ENCODE results near the gene PCK2.

The PCK2 gene

GRCh38 chr14:24139272-24139934, 45.3 kb downstream of the PCK2 start:
- in situ Hi-C loops (cut with MboI; ENCODE audit: low sequenced_read_pairs, unreplicated experiment): no loop called here
- peak; percentile 9 for TF ChIP-seq CTCF (IDR thresholded peaks at IDR 0.05; ENCODE audit: borderline replicate concordance, control extremely low read depth, extremely low read depth, insufficient read depth, missing control alignments)
- DNase-seq (ENCODE audit: low spot score): no peak

GRCh38 chr14:24141097-24141880, 47.2 kb downstream of the PCK2 start, which contains the start of gene EMC9:
Gene EMC9 (minus strand): TSS chr14:24141591. CDS start chr14:24141304, 287 bp downstream.
- TF ChIP-seq CTCF (IDR thresholded peaks at IDR 0.05; ENCODE audit: borderline replicate concordance, control extremely low read depth, extremely low read depth, insufficient read depth, missing control alignments): peak; percentile 23
- in situ Hi-C loops (cut with MboI; ENCODE audit: low sequenced_read_pairs, unreplicated experiment): no loop called here
- DNase-seq (ENCODE audit: low spot score): peak; percentile 97

- in situ Hi-C loops (cut with MboI; ENCODE audit: low sequenced_read_pairs, unreplicated experiment): no loop called here
- TF ChIP-seq CTCF (IDR thresholded peaks at IDR 0.05; ENCODE audit: borderline replicate concordance, control extremely low read depth, extremely low read depth, insufficient read depth, missing control alignments): no peak
- no peak for DNase-seq (ENCODE audit: low spot score)
Observed at GRCh38 chr14:24143511-24143910, 49.4 kb downstream of the PCK2 start.

- no peak for TF ChIP-seq CTCF (IDR thresholded peaks at IDR 0.05; ENCODE audit: borderline replicate concordance, control extremely low read depth, extremely low read depth, insufficient read depth, missing control alignments)
- in situ Hi-C loops (cut with MboI; ENCODE audit: low sequenced_read_pairs, unreplicated experiment): no loop called here
- DNase-seq (ENCODE audit: low spot score): no peak
Observed at GRCh38 chr14:24144451-24144850, 50.3 kb downstream of the PCK2 start.

GRCh38 chr14:24145219-24145618, 51.1 kb downstream of the PCK2 start:
- no peak for DNase-seq (ENCODE audit: low spot score)
- in situ Hi-C loops (cut with MboI; ENCODE audit: low sequenced_read_pairs, unreplicated experiment): no loop called here

More at GRCh38 chr14:24145219-24145618, 51.1 kb downstream of the PCK2 start:
- no peak for TF ChIP-seq CTCF (IDR thresholded peaks at IDR 0.05; ENCODE audit: borderline replicate concordance, control extremely low read depth, extremely low read depth, insufficient read depth, missing control alignments)
